Esophagus muscularis mucosa (tissue), 4 donors: ENCODE results near the gene MTMR12. TPM values are rescaled to one million over a fixed set of nuclear protein-coding genes. Genes with fewer than 3 reads are reported as not detected.
"Not testable (repeated sequence)": the region's sequence is repeated elsewhere in the genome, so short reads cannot be mapped to it uniquely, and the experiment has no call there.

Experiments
- DNase-seq: peaks from one replicate; pipeline ENCODE4 v3.0.0-alpha.2; 2017; ENCODE audit errors: extremely low spot score
- H3K27ac ChIP-seq, 4 donors: fragments of 200-600 bp; sonication (generic); replicated peaks in 1 of 4; 1 replicate in 3 of 4; 2 replicates in 1 of 4; pipeline ENCODE4 v1.5.1; 2016 to 2019; ENCODE audit warnings: mild to moderate bottlenecking in 1 of 4
- H3K27me3 ChIP-seq, 4 donors: fragments of 200-600 bp; sonication (generic); one replicate each; pipeline versions ENCODE4 v1.5.1 to v1.6.0; 2016 to 2019
- H3K36me3 ChIP-seq, 4 donors: fragments of 200-600 bp; sonication (generic); one replicate each; pipeline ENCODE4 v1.5.1; 2016 to 2019
- H3K4me1 ChIP-seq, 4 donors: fragments of 200-600 bp; sonication (generic); one replicate each; pipeline ENCODE4 v1.5.1; 2016 to 2019
- H3K4me3 ChIP-seq, 4 donors: fragments of 200-600 bp; sonication (generic); 1 replicate in 2 of 4; 2 replicates in 2 of 4; pipeline ENCODE4 v1.5.1; 2016 to 2019; ENCODE audit warnings: mild to moderate bottlenecking in 4 of 4, moderate library complexity in 1 of 4
- H3K9me3 ChIP-seq, 4 donors: fragments of 200-600 bp; sonication (generic); 1 replicate in 3 of 4; 2 replicates in 1 of 4; pipeline ENCODE4 v1.5.1; 2016 to 2019
- EP300 ChIP-seq: sonication (generic); formaldehyde crosslinking; IDR thresholded peaks from one replicate; pipeline ENCODE4 v1.6.1; 2017; ENCODE audit warnings: antibody characterized with exemption
- POLR2A ChIP-seq: fragments of 450-650 bp; IDR thresholded peaks from one replicate; pipeline ENCODE4 v1.6.1; 2017; ENCODE audit warnings: antibody characterized with exemption, moderate library complexity, mild to moderate bottlenecking, low read depth
- POLR2AphosphoS5 ChIP-seq, 2 donors: sonication (generic); formaldehyde crosslinking; IDR thresholded peaks; one replicate each; pipeline ENCODE4 v1.6.1; 2017; ENCODE audit warnings: antibody characterized with exemption in 2 of 2
- WGBS: methylation state at CpG from one replicate; pipeline ENCODE4 v1.1.5; 2018; 5-methylcytosine and 5-hydroxymethylcytosine counted together
- intact Hi-C: fragments of 100-400 bp; cut with DNase I; formaldehyde crosslinking; loops from one replicate; pipeline ENCODE4 v1.15.1; 2023
- total RNA-seq, 4 donors: library from RNA; depleted of rRNA; stranded (reverse); fragments of >200 nt; gene quantifications; one replicate each; pipeline versions ENCODE4 v1.1.0 to v1.2.1, GENCODE V29; 2016
- TF ChIP-seq, protein P1 (sequence below), 3 experiments: fragments of 200-600 bp in 2 of 3; fragments of 450-650 bp in 1 of 3; sonication (generic) in 2 of 3; IDR thresholded peaks; one replicate each; pipeline ENCODE4 v1.5.1; 2017 to 2019; ENCODE audit warnings: antibody characterized with exemption in 3 of 3, mild to moderate bottlenecking in 2 of 3, moderate library complexity in 1 of 3

Gene MTMR12
- total RNA-seq, 4 donors from 2014 or later = 49.9 to 94.0 (median 63.8) TPM

GRCh38 chr5:32282633-32283032, 30.1 kb downstream of the MTMR12 start:
- Histone ChIP-seq H3K9me3 (no peaks in the 10 kb centered on the region), H3K4me3 (no peak overlapping the region), H3K4me1 (peaks cover 13 to 32% (median 22%) of the 10 kb centered on the region in 4 donors), H3K36me3 (peaks cover 0 to 5% (median 0%) of the 10 kb centered on the region in 4 donors), H3K27me3 (no peaks in the 10 kb centered on the region), H3K27ac (no peak overlapping the region)
- DNase-seq = no peak
- TF ChIP-seq, protein P1, sequence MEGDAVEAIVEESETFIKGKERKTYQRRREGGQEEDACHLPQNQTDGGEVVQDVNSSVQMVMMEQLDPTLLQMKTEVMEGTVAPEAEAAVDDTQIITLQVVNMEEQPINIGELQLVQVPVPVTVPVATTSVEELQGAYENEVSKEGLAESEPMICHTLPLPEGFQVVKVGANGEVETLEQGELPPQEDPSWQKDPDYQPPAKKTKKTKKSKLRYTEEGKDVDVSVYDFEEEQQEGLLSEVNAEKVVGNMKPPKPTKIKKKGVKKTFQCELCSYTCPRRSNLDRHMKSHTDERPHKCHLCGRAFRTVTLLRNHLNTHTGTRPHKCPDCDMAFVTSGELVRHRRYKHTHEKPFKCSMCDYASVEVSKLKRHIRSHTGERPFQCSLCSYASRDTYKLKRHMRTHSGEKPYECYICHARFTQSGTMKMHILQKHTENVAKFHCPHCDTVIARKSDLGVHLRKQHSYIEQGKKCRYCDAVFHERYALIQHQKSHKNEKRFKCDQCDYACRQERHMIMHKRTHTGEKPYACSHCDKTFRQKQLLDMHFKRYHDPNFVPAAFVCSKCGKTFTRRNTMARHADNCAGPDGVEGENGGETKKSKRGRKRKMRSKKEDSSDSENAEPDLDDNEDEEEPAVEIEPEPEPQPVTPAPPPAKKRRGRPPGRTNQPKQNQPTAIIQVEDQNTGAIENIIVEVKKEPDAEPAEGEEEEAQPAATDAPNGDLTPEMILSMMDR (IDR thresholded peaks at IDR 0.05) = no peak
- no peak for TF ChIP-seq EP300
- TF ChIP-seq POLR2A = no peak
- TF ChIP-seq POLR2AphosphoS5 (IDR thresholded peaks at IDR 0.05) = no peak
- intact Hi-C loops = no loop called here
- 91% methylated on average over 6 of the region's 6 CpGs for WGBS

DNA sequence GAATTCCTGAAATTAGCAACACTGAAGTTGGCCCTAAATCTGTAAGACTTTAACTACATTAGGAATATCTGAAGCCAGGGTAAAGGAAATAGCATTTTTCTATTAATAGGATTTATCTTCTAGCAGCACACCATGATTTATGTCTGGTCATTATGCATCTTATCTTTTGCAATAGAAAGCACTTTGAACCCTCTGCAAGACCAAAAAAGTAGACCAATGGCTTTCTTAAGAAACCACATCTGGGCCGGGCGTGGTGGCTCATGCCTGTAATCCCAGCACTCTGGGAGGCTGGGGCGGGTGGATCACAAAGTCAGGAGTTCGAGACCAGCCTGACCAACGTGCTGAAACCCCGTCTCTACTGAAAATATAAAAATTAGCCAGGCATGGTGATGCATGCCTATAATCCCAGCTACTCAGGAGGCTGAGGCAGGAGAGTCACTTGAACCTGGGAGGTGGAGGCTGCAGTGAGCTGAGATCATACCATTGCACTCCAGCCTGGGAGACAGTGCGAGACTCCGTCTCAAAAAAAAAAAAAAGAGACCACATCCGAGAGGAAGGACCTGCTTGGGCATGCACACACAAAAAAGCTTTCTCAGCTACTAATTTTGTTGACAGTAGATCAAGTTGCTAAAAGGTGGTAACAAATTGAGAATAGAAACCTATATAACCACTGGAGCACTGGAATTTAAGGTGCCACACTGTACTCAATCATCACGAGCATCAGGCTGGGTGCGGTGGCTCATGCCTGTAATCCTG, 31.2 kb downstream of the MTMR12 start:
- DNase-seq, H3K27me3 ChIP-seq, H3K9me3 ChIP-seq, H3K27ac ChIP-seq, intact Hi-C loops, H3K4me3 ChIP-seq, H3K36me3 ChIP-seq: not testable (repeated sequence)
- 93% methylated on average over 11 of the region's 11 CpGs for WGBS
- peaks cover 18 to 42% (median 26%) of the 10 kb centered on the region in 4 donors for H3K4me1 ChIP-seq

DNA sequence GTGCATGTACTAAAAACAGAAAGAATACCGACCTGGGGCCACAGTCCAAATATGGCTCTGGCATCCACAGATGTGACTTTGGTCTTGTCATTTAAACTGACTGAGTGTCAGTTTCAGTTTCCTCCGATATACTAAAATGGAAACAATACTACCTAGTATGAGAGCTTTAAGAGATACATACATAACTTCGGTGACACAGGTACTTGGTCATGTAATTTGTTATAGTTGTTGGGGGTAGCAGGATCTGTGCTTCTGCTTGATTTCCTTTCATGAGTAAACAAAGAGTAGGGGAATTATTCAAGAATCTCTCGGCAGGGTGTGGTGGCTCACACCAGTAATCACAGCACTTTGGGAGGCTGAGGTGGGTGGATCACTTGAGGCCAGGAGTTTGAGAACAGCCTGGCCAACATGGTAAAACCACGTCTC, 32.1 kb downstream of the MTMR12 start:
- H3K4me1 ChIP-seq = peaks cover 27 to 51% (median 34%) of the 10 kb centered on the region in 4 donors
- intact Hi-C loops = no loop called here
- WGBS = 87% methylated on average over 5 of the region's 5 CpGs
- peaks cover 0 to 5% (median 0%) of the 10 kb centered on the region in 4 donors for H3K36me3 ChIP-seq
- no peak overlapping the region for H3K27ac ChIP-seq
- no peaks in the 10 kb centered on the region for H3K9me3 ChIP-seq
- H3K27me3 ChIP-seq = no peaks in the 10 kb centered on the region
- H3K4me3 ChIP-seq = no peak overlapping the region
- no peak for DNase-seq
- TF ChIP-seq POLR2A = no peak
- no peak for TF ChIP-seq POLR2AphosphoS5 (IDR thresholded peaks at IDR 0.05)
- TF ChIP-seq, protein P1 (IDR thresholded peaks at IDR 0.05) = no peak
- TF ChIP-seq EP300 = no peak

GRCh38 chr5:32279786-32280185, 33.0 kb downstream of the MTMR12 start:
- intact Hi-C loops = no loop called here
- Histone ChIP-seq H3K27me3 (no peaks in the 10 kb centered on the region), H3K9me3 (no peaks in the 10 kb centered on the region), H3K4me3 (no peak overlapping the region), H3K4me1 (peaks cover 34 to 60% (median 41%) of the 10 kb centered on the region in 4 donors), H3K27ac (no peak overlapping the region), H3K36me3 (peaks cover 0 to 8% (median under 1%) of the 10 kb centered on the region in 4 donors)
- DNase-seq = no peak
- 100% methylated on average over 2 of the region's 3 CpGs for WGBS
- TF ChIP-seq, protein P1 (IDR thresholded peaks at IDR 0.05) = no peak
- TF ChIP-seq POLR2AphosphoS5 (IDR thresholded peaks at IDR 0.05) (no peak), EP300 (no peak), POLR2A (no peak)

GRCh38 chr5:32279223-32279622, 33.5 kb downstream of the MTMR12 start:
- TF ChIP-seq EP300 (no peak), POLR2AphosphoS5 (IDR thresholded peaks at IDR 0.05) (no peak), POLR2A (no peak)
- Histone ChIP-seq H3K4me3 (no peak overlapping the region), H3K27me3 (no peaks in the 10 kb centered on the region), H3K27ac (no peak overlapping the region), H3K36me3 (peaks cover 2 to 14% (median 5%) of the 10 kb centered on the region in 4 donors), H3K4me1 (peaks cover 34 to 65% (median 44%) of the 10 kb centered on the region in 4 donors), H3K9me3 (no peaks in the 10 kb centered on the region)
- intact Hi-C loops = no loop called here
- no peak for DNase-seq
- WGBS = 95% methylated on average over 3 of the region's 3 CpGs
